ENCODE results near the gene TMEM270.

Gene TMEM270

DNA sequence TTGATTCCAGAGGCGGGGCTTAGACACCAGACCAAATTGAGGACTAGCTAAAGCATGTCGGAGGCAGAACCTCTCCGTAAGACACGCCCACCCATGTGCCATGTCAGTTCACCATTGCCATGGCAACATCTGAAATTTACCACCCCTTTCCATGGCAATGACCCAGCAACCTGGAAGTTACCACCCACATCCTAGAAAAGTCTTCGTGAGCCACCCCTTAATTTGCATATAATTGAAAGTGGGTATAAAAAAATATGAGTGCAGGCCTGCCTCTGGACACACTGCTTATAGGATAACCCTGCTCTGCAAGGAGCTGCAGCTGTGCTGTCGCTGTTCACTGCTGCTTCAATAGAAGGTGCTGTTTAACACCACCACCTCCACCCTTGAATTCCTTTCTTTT lies 28.0 kb downstream of the TMEM270 start:
- Histone ChIP-seq H3K4me3 (ENCODE audit: low read length) (no peak overlapping the region), H3F3A (ENCODE audit: control insufficient read depth, insufficient read depth) (no peaks in the 10 kb centered on the region), H3K9me2 (replicated peaks; ENCODE audit: control insufficient read depth, low read length) (no peaks in the 10 kb centered on the region), H3K27me3 (ENCODE audit: control insufficient read depth, low read length) (peaks cover 4% of the 10 kb centered on the region; the same call in 1 of the 2 replicates), H3K27ac (ENCODE audit: low read depth, low read length) (no peak overlapping the region), H3K4me2 (ENCODE audit: low read length) (no peak overlapping the region), H3K79me2 (ENCODE audit: control insufficient read depth, low read length) (no peaks in the 10 kb centered on the region), H3K36me3 (ENCODE audit: control insufficient read depth, low read length) (no peaks in the 10 kb centered on the region), H3K9me3 (ENCODE audit: control insufficient read depth, insufficient read depth, low read length) (no peaks in the 10 kb centered on the region), H3K4me1 (ENCODE audit: control insufficient read depth, low read length) (no peaks in the 10 kb centered on the region), H4K20me1 (ENCODE audit: control insufficient read depth, insufficient read depth, low read depth, low read length) (no peaks in the 10 kb centered on the region)
- no peak for TF ChIP-seq EZH2phosphoT487 (IDR thresholded peaks at IDR 0.05; ENCODE audit: borderline replicate concordance, low read length)
- TF ChIP-seq, protein P1, sequence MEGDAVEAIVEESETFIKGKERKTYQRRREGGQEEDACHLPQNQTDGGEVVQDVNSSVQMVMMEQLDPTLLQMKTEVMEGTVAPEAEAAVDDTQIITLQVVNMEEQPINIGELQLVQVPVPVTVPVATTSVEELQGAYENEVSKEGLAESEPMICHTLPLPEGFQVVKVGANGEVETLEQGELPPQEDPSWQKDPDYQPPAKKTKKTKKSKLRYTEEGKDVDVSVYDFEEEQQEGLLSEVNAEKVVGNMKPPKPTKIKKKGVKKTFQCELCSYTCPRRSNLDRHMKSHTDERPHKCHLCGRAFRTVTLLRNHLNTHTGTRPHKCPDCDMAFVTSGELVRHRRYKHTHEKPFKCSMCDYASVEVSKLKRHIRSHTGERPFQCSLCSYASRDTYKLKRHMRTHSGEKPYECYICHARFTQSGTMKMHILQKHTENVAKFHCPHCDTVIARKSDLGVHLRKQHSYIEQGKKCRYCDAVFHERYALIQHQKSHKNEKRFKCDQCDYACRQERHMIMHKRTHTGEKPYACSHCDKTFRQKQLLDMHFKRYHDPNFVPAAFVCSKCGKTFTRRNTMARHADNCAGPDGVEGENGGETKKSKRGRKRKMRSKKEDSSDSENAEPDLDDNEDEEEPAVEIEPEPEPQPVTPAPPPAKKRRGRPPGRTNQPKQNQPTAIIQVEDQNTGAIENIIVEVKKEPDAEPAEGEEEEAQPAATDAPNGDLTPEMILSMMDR (IDR thresholded peaks at IDR 0.05; ENCODE audit: low read depth, low read length, poor library complexity, severe bottlenecking): no peak

DNA sequence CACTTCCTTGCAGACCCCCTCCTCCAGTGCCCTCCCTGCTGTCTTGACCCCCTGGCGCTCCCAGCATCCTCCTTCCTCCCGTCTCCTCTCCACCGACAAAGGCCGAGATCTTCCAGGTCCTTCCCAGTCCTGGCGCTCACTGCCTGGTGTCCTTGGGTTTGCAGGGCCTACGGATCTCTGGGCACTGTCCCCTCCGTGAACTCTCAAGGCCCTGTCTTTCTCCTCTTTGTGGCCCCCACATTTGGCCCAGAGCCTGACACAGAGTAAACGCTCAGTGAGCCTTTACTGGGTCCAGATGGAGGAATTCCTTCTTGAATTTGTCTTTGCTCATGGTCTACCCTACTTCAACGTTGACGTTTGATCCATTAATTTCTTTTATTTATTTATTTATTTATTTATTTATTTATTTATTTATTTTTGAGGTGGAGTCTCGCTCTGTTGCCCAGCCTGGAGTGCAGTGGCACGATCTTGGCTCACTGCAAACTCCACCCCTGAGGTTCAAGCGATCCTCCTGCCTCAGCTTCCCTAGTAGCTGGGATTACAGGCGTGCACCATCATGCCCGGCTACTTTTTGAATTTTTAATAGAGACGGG lies 29.7 kb downstream of the TMEM270 start:
- Histone ChIP-seq H3K27ac (ENCODE audit: low read depth, low read length) (no peak overlapping the region), H3K79me2 (ENCODE audit: control insufficient read depth, low read length) (no peaks in the 10 kb centered on the region), H3K4me2 (ENCODE audit: low read length) (no peak overlapping the region), H3K9me2 (replicated peaks; ENCODE audit: control insufficient read depth, low read length) (no peaks in the 10 kb centered on the region), H3F3A (ENCODE audit: control insufficient read depth, insufficient read depth) (no peaks in the 10 kb centered on the region), H3K27me3 (ENCODE audit: control insufficient read depth, low read length) (no peaks in the 10 kb centered on the region), H4K20me1 (ENCODE audit: control insufficient read depth, insufficient read depth, low read depth, low read length) (no peaks in the 10 kb centered on the region), H3K4me1 (ENCODE audit: control insufficient read depth, low read length) (no peaks in the 10 kb centered on the region), H3K9me3 (ENCODE audit: control insufficient read depth, insufficient read depth, low read length) (no peaks in the 10 kb centered on the region), H3K36me3 (ENCODE audit: control insufficient read depth, low read length) (no peaks in the 10 kb centered on the region), H3K4me3 (ENCODE audit: low read length) (no peak overlapping the region)
- TF ChIP-seq EZH2phosphoT487 (IDR thresholded peaks at IDR 0.05; ENCODE audit: borderline replicate concordance, low read length): no peak
- TF ChIP-seq, protein P1 (IDR thresholded peaks at IDR 0.05; ENCODE audit: low read depth, low read length, poor library complexity, severe bottlenecking): no peak

DNA sequence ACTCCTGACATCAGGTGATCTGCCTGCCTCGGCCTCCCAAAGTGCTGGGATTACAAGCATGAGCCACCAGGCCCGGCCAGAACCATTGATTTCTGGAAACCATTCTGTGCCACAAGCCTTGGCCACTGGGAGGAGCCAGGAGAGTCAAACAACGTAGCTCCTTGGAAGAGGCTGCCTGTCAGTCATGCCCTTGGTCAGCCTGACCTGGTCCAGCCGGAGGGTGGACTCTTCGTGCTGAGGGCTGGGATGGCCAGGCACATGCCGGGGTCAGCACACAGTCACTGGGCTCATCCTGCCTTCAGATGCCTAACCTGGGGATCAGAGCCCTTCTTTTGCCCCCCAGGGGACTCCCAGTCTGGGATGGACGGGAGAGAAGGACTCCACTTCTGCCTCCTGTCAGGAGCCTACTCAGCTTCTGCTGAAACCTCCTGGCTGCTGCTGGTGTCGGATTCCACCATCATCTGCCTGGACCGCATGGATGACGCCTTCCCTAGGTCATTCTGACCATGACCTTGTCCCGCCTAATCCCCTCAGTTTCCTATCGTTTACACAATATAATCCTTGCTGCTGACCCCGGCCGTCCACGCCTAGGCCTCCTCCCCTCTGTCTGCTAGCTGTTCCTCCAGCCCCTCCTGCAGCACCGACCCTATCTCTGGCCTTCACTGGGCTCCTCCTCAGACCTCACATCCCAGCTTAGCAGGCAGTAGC lies 30.4 kb downstream of the TMEM270 start:
- H3K4me1 ChIP-seq (ENCODE audit: control insufficient read depth, low read length): no peaks in the 10 kb centered on the region
- no peak for TF ChIP-seq EZH2phosphoT487 (IDR thresholded peaks at IDR 0.05; ENCODE audit: borderline replicate concordance, low read length)
- TF ChIP-seq, protein P1 (IDR thresholded peaks at IDR 0.05; ENCODE audit: low read depth, low read length, poor library complexity, severe bottlenecking): no peak
- H4K20me1 ChIP-seq (ENCODE audit: control insufficient read depth, insufficient read depth, low read depth, low read length): no peaks in the 10 kb centered on the region
- no peaks in the 10 kb centered on the region for H3K27me3 ChIP-seq (ENCODE audit: control insufficient read depth, low read length)
- no peaks in the 10 kb centered on the region for H3K9me3 ChIP-seq (ENCODE audit: control insufficient read depth, insufficient read depth, low read length)
- H3K9me2 ChIP-seq (replicated peaks; ENCODE audit: control insufficient read depth, low read length): no peaks in the 10 kb centered on the region
- H3K27ac ChIP-seq (ENCODE audit: low read depth, low read length): no peak overlapping the region
- no peaks in the 10 kb centered on the region for H3K79me2 ChIP-seq (ENCODE audit: control insufficient read depth, low read length)
- no peak overlapping the region for H3K4me3 ChIP-seq (ENCODE audit: low read length)
- no peak overlapping the region for H3K4me2 ChIP-seq (ENCODE audit: low read length)
- H3K36me3 ChIP-seq (ENCODE audit: control insufficient read depth, low read length): no peaks in the 10 kb centered on the region
- no peaks in the 10 kb centered on the region for H3F3A ChIP-seq (ENCODE audit: control insufficient read depth, insufficient read depth)

Measured in DOHH2 (cell line).